Endometrial microvascular endothelial cells (primary cell): ENCODE results near the gene MIS18A. TPM values are rescaled to one million over a fixed set of nuclear protein-coding genes. Genes with fewer than 3 reads are reported as not detected.

Source experiments
- total RNA-seq: library from RNA; depleted of rRNA; stranded (reverse); fragments of >200 nt; gene quantifications from one replicate; pipeline ENCODE4 v1.2.3, GENCODE V29; 2015; ENCODE audit errors: inconsistent ontology term

Gene MIS18A
- total RNA-seq, 1 donor from 2014 or later: 13.3 TPM

Other genes starting within 250 kb of the MIS18A start
- gene MRAP, start 19.8 kb upstream of the MIS18A start, total RNA-seq: not detected
- gene URB1, start 114.0 kb upstream of the MIS18A start, total RNA-seq: 19.7 TPM
- 30.9 TPM for gene EVA1C, start 133.7 kb upstream of the MIS18A start, total RNA-seq